HepG2 (cell line): ENCODE data around the gene PTK7.
"Not testable (repeated sequence)": the region's sequence is repeated elsewhere in the genome, so short reads cannot be mapped to it uniquely, and the experiment has no call there.

Source experiments
- CTCF ChIP-seq: sonication (generic); formaldehyde crosslinking; IDR thresholded peaks from 2 replicates; pipeline ENCODE4 v1.5.0; 2020; ENCODE audit warnings: mild to moderate bottlenecking, missing genetic modification reagents, moderate library complexity
- EP300 ChIP-seq, 3 experiments: sonication (generic) in 1 of 3; formaldehyde crosslinking in 1 of 3; IDR thresholded peaks; 2 replicates each; pipeline versions ENCODE4 v1.5.1 to v1.6.1; 2011 to 2020; ENCODE audit warnings: low read depth in 2 of 3, low read length in 2 of 3, borderline replicate concordance in 1 of 3, improper control_type of control experiment in 1 of 3, mild to moderate bottlenecking in 1 of 3, missing genetic modification reagents in 1 of 3, moderate library complexity in 1 of 3
- GLI4 ChIP-seq: sonication (generic); formaldehyde crosslinking; IDR thresholded peaks from 2 replicates; pipeline ENCODE4 v1.5.1; 2020; ENCODE audit warnings: missing genetic modification reagents, mild to moderate bottlenecking, moderate library complexity, borderline replicate concordance
- ZNF746 ChIP-seq: sonication (generic); formaldehyde crosslinking; IDR thresholded peaks from 2 replicates; pipeline ENCODE4 v1.8.0; 2022; ENCODE audit warnings: mild to moderate bottlenecking, missing genetic modification reagents

DNA sequence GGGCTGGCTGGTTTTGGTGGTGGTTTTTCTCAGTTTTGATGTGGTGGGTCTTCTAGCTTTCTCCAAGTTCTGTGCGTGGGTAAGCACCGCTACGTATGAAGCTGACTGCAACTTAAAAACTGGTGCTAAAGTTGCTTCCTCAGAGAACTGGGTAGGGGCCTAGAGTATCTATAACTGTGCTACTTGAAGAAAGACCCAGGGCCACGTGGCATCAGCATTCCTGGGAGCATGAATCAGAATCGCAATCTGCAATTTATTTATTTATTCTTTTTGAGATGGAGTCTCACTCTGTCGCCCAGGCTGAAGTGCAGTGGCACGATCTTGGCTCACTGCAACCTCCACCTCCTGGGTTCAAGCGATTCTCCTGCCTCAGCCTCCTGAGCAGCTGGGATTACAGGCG is 5.8 kb downstream of the PTK7 start:
- TF ChIP-seq EP300 (IDR thresholded peaks at IDR 0.05; ENCODE audit: low read depth in 2 of 2, low read length in 2 of 2); EP300 (CRISPR knock-in tag; IDR thresholded peaks at IDR 0.05; ENCODE audit: borderline replicate concordance); ZNF746 (CRISPR knock-in tag); CTCF (CRISPR knock-in tag); GLI4: not testable (repeated sequence)
